PFSK-1 (cell line): ENCODE measurements around the gene ARHGEF3.

ENCODE experiments used
- FOXP2 ChIP-seq: optimal IDR thresholded peaks from 2 replicates; pipeline ENCODE3; 2011; ENCODE audit warnings: borderline replicate concordance, control low read depth, inconsistent platforms; ENCODE audit not compliant: insufficient read depth; ENCODE audit errors: extremely low read length, extremely low read depth
- POLR2AphosphoS5 ChIP-seq: IDR thresholded peaks from 2 replicates; pipeline ENCODE4 v1.6.1; 2012; ENCODE audit warnings: low read depth, mild to moderate bottlenecking, control low read depth, low read length, moderate library complexity
- REST ChIP-seq, 2 experiments: IDR thresholded peaks; 2 replicates each; pipeline versions ENCODE4 v1.6.1 to v1.8.0; 2011 to 2012; ENCODE audit warnings: low read depth in 2 of 2, low read length in 2 of 2, control low read depth in 1 of 2, inconsistent platforms in 1 of 2, mild to moderate bottlenecking in 1 of 2, moderate library complexity in 1 of 2; ENCODE audit not compliant: insufficient read depth in 1 of 2
- SIN3A ChIP-seq: IDR thresholded peaks from 2 replicates; pipeline ENCODE4 v1.6.1; 2012; ENCODE audit warnings: mild to moderate bottlenecking, low read length, moderate library complexity, borderline replicate concordance; ENCODE audit not compliant: insufficient read depth
- TAF1 ChIP-seq: IDR thresholded peaks from 2 replicates; pipeline ENCODE4 v1.6.1; 2012; ENCODE audit warnings: low read length, control low read depth, borderline replicate concordance; ENCODE audit not compliant: insufficient read depth

Gene ARHGEF3

GRCh38 chr3:56704706-56705105 is 97.0 kb downstream of the ARHGEF3 start:
- TF ChIP-seq SIN3A (no peak), TAF1 (no peak), POLR2AphosphoS5 (no peak), REST (IDR thresholded peaks at IDR 0.05; ENCODE audit: insufficient read depth in 1 of 2, low read depth in 2 of 2, low read length in 2 of 2) (no peak), FOXP2 (no peak)

- TF ChIP-seq SIN3A, result no peak
Measured at GRCh38 chr3:56702490-56703315, 99.0 kb downstream of the ARHGEF3 start.

GRCh38 chr3:56700151-56700550 is 101.6 kb downstream of the ARHGEF3 start:
- TF ChIP-seq FOXP2 (no peak), SIN3A (no peak), REST (IDR thresholded peaks at IDR 0.05; ENCODE audit: insufficient read depth in 1 of 2, low read depth in 2 of 2, low read length in 2 of 2) (no peak), TAF1 (no peak), POLR2AphosphoS5 (no peak)

- TF ChIP-seq SIN3A (no peak), TAF1 (no peak), FOXP2 (no peak), POLR2AphosphoS5 (no peak), REST (IDR thresholded peaks at IDR 0.05; ENCODE audit: insufficient read depth in 1 of 2, low read depth in 2 of 2, low read length in 2 of 2) (no peak)
Measured at GRCh38 chr3:56694867-56695683, 106.7 kb downstream of the ARHGEF3 start.

GRCh38 chr3:56693750-56694149 is 108.0 kb downstream of the ARHGEF3 start:
- TF ChIP-seq REST (IDR thresholded peaks at IDR 0.05; ENCODE audit: insufficient read depth in 1 of 2, low read depth in 2 of 2, low read length in 2 of 2) (no peak), SIN3A (no peak), FOXP2 (no peak), POLR2AphosphoS5 (no peak), TAF1 (no peak)
